C4-2B (cell line): ENCODE data around the gene PCMTD2.

Experiments used
- H3K27ac ChIP-seq: fragments of 450-650 bp; 2 replicates; pipeline ENCODE4 v1.5.1; 2017
- CTCF ChIP-seq: fragments of 450-650 bp; conservative IDR thresholded peaks from 2 replicates; pipeline ENCODE4 v1.5.1; 2017; ENCODE audit warnings: mild to moderate bottlenecking
- ZFX ChIP-seq: fragments of 450-650 bp; IDR thresholded peaks from 2 replicates; pipeline ENCODE4 v1.6.1; 2017

Gene PCMTD2

GRCh38 chr20:64242003-64242796 lies 13.3 kb upstream of the PCMTD2 start:
- H3K27ac ChIP-seq: no peak overlapping the region
- TF ChIP-seq CTCF (no peak), ZFX (no peak)

- TF ChIP-seq ZFX (no peak), CTCF (no peak)
Measured at GRCh38 chr20:64242797-64243475, 12.6 kb upstream of the PCMTD2 start.

GRCh38 chr20:64244281-64244805 lies 11.2 kb upstream of the PCMTD2 start:
- TF ChIP-seq ZFX: no peak
- no peak for TF ChIP-seq CTCF
- no peak overlapping the region for H3K27ac ChIP-seq

More at GRCh38 chr20:64242797-64243475, 12.6 kb upstream of the PCMTD2 start:
- H3K27ac ChIP-seq: no peak overlapping the region

GRCh38 chr20:64244870-64245603 lies 10.5 kb upstream of the PCMTD2 start:
- no peak for TF ChIP-seq CTCF
- no peak for TF ChIP-seq ZFX
- no peak overlapping the region for H3K27ac ChIP-seq

- no peak for TF ChIP-seq ZFX
- no peak overlapping the region for H3K27ac ChIP-seq
Measured at GRCh38 chr20:64245746-64246595, 9.6 kb upstream of the PCMTD2 start.

GRCh38 chr20:64246616-64247306 lies 8.8 kb upstream of the PCMTD2 start:
- TF ChIP-seq CTCF (no peak), ZFX (no peak)
- no peak overlapping the region for H3K27ac ChIP-seq

- TF ChIP-seq ZFX (no peak), CTCF (no peak)
- no peak overlapping the region for H3K27ac ChIP-seq
Measured at GRCh38 chr20:64247307-64247618, 8.3 kb upstream of the PCMTD2 start.
